DOHH2 (cell line): ENCODE measurements around the gene CHST10.
A peak's percentile ranks its signal among the peaks of the same experiment; 100 is the strongest.

Experiments
- CTCF ChIP-seq: fragments of 200-600 bp; sonication (generic); IDR thresholded peaks from one replicate; pipeline ENCODE4 v1.5.1; 2014; ENCODE audit warnings: antibody characterized with exemption, mild to moderate bottlenecking, low read depth, low read length; ENCODE audit not compliant: poor library complexity, severe bottlenecking
- EZH2phosphoT487 ChIP-seq: fragments of 200-600 bp; sonication (generic); IDR thresholded peaks from 2 replicates; pipeline ENCODE4 v1.6.1; 2017; ENCODE audit warnings: borderline replicate concordance, mild to moderate bottlenecking, antibody characterized with exemption, low read length, moderate library complexity, mixed read lengths

- TF ChIP-seq CTCF: peak; percentile 11
- TF ChIP-seq EZH2phosphoT487: no peak
These were observed at the start of gene CHST10 for GRCh38 chr2:100416935-100417710.
